ENCODE data around the gene HS3ST4. TPM values are rescaled to one million over a fixed set of nuclear protein-coding genes. Genes with fewer than 3 reads are reported as not detected.

The HS3ST4 gene
- total RNA-seq, 4 donors from 2014 or later: 0.11 TPM; not detected in 3

DNA sequence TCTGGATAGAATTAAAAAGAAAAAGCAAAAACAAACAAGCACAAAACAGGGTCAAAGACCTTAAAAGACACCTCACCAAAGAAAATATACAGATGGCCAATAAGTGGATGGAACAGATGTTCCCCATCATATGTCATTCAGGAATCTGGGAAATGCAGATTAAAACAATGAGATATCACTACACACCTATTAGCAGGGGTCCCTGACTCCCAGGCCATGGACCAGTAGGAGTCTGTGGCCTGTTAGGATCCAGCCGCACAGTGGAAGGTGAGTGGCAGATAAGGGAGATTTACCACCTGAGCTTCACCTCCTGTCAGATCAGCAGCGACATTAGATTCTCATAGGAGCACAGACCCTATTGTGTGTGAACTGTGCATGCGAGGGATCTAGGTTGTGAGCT, 167.9 kb downstream of the HS3ST4 start:
- 68 to 86% methylated on average over 3 of the region's 3 CpGs for WGBS, 2 donors
- intact Hi-C loops (cut with DNase I): no loop called here
- Histone ChIP-seq H3K4me3 (replicated peaks in 1 of 3) (no peak overlapping the region), H3K4me1 (no peaks in the 10 kb centered on the region), H3K36me3 (no peaks in the 10 kb centered on the region), H3K27ac (no peak overlapping the region), H3K27me3 (no peaks in the 10 kb centered on the region), H3K9me3 (no peaks in the 10 kb centered on the region)
- TF ChIP-seq, protein P1, sequence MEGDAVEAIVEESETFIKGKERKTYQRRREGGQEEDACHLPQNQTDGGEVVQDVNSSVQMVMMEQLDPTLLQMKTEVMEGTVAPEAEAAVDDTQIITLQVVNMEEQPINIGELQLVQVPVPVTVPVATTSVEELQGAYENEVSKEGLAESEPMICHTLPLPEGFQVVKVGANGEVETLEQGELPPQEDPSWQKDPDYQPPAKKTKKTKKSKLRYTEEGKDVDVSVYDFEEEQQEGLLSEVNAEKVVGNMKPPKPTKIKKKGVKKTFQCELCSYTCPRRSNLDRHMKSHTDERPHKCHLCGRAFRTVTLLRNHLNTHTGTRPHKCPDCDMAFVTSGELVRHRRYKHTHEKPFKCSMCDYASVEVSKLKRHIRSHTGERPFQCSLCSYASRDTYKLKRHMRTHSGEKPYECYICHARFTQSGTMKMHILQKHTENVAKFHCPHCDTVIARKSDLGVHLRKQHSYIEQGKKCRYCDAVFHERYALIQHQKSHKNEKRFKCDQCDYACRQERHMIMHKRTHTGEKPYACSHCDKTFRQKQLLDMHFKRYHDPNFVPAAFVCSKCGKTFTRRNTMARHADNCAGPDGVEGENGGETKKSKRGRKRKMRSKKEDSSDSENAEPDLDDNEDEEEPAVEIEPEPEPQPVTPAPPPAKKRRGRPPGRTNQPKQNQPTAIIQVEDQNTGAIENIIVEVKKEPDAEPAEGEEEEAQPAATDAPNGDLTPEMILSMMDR (IDR thresholded peaks at IDR 0.05): no peak
- TF ChIP-seq POLR2A (IDR thresholded peaks at IDR 0.05): no peak
- no peak for DNase-seq

DNA sequence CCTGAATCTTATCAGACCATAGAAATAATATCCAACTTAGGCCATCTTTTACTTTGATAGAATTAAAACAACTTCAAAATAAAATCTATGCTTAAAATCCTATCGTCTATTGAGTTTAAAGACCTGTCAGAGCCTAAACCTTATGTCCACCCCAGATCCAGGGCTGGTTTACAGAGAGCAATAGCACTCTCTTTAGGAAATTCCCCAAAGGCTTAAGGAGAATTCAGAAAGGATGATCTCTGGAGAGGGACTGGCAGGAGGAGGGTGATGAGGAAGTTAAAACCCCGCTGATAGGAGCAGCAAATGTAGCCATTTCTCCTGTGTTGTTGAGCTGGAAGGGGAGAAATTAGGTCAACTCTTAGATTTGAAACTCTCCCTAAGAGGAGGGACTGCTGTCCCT, 175.3 kb downstream of the HS3ST4 start:
- intact Hi-C loops (cut with DNase I): no loop called here
- Histone ChIP-seq H3K4me3 (replicated peaks in 1 of 3) (no peak overlapping the region), H3K9me3 (no peaks in the 10 kb centered on the region), H3K27ac (no peak overlapping the region), H3K4me1 (no peaks in the 10 kb centered on the region), H3K27me3 (no peaks in the 10 kb centered on the region), H3K36me3 (no peaks in the 10 kb centered on the region)
- no peak for DNase-seq
- WGBS, 2 donors: 43 to 56% methylated on average over 2 of the region's 2 CpGs
- TF ChIP-seq, protein P1 (IDR thresholded peaks at IDR 0.05): no peak
- no peak for TF ChIP-seq POLR2A (IDR thresholded peaks at IDR 0.05)

DNA sequence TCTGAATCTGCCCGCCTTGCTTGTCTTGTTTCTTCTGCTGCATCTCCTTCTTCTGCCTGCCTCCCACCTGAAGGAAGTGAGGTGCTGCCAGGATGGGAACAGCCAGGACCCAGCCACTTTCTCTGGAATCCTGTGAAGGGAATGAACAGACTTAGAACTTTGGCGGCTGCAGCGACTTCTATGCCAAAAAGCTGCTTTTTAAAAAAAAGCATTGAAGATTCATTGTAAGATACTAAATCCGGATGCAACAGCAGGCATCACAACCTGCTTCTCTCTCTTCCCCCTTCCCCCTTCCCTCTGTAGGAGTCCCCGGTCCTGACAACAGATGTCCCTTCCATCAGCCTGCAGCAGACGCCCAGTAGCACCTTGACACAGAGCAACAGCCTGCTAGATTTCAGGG, 176.3 kb downstream of the HS3ST4 start:
- no peak for DNase-seq
- Histone ChIP-seq H3K27ac (no peak overlapping the region), H3K27me3 (no peaks in the 10 kb centered on the region), H3K4me3 (replicated peaks in 1 of 3) (no peak overlapping the region), H3K9me3 (no peaks in the 10 kb centered on the region), H3K4me1 (no peaks in the 10 kb centered on the region), H3K36me3 (no peaks in the 10 kb centered on the region)
- TF ChIP-seq, protein P1 (IDR thresholded peaks at IDR 0.05): no peak
- no peak for TF ChIP-seq POLR2A (IDR thresholded peaks at IDR 0.05)
- 33 to 49% methylated on average over 6 of the region's 6 CpGs for WGBS, 2 donors
- intact Hi-C loops (cut with DNase I): no loop called here

DNA sequence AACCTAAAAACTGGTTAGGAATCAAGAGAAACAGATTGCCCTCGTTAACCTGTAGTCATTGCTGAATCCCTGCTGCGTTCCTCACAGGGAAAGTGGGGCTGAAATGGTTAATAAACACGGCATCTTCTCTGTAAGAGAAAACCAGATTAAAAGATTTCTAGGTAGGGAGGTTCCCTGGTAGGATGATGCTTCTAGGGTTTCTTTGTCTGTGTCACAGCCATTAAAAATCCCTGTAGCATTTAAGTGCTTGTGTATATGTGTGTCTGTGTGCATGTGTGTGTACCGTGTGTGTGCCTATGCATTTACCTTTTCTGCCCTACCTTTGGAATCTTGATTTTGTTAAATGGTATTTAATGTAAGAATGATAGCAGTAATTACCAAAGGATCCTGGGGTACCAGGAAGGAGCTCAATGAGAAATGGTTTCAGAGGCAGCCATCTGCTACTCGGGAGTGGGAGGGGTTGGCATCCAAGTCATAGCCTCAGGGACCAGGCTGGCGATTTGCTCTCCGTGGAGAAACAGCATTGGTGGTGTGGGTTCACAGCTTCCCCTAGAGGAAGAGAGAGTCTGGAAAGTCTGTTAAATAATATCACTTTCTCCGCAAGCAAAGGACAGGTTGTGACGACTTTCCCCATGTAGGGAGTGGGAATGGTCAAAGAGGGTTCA, 177.1 kb downstream of the HS3ST4 start:
- 40% methylated on average over 9 of the region's 9 CpGs for WGBS, 2 donors
- no peak for DNase-seq
- no peak overlapping the region for H3K27ac ChIP-seq
- no peaks in the 10 kb centered on the region for H3K9me3 ChIP-seq
- no peak for TF ChIP-seq POLR2A (IDR thresholded peaks at IDR 0.05)
- TF ChIP-seq, protein P1 (IDR thresholded peaks at IDR 0.05): no peak
- no peaks in the 10 kb centered on the region for H3K27me3 ChIP-seq
- intact Hi-C loops (cut with DNase I): no loop called here
- no peaks in the 10 kb centered on the region for H3K4me1 ChIP-seq
- H3K36me3 ChIP-seq: no peaks in the 10 kb centered on the region
- H3K4me3 ChIP-seq (replicated peaks in 1 of 3): no peak overlapping the region

DNA sequence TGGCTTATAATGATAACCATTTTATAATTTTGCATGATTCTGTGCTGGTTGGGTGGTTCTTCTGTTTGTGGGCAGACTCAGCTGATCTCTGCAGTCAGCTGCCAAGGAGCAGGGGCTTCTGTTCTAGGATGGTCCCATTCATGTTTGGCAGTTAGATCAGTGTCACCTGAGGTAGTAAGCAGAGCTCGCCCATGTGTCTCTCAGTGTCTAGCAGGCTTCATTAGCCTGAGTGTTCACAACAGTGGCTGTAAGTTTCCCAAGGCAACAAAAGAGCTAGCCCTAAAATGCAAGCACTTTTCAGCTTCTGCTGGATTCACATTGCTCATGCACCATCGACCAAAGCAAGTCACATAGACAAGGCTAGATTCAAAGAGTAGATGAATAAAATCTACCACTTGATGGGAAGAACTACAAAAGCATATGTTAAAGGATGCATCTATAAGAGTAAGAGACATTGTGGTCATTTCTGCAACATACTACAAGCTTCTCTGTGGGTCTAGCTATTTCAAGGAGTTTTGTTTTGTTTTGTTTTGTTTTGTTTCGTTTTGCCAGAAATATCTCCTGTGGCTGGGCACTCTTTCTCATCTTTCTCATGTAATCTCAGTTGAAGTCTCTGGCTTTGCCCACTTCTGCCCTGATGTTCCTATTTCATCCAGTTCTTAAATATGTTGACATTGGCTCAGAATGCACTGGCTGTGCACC, 180.8 kb downstream of the HS3ST4 start:
- H3K27me3 ChIP-seq: no peaks in the 10 kb centered on the region
- H3K4me3 ChIP-seq (replicated peaks in 1 of 3): no peak overlapping the region
- WGBS, 2 donors: 59 to 60% methylated on average over 3 of the region's 3 CpGs
- no peaks in the 10 kb centered on the region for H3K36me3 ChIP-seq
- TF ChIP-seq POLR2A (IDR thresholded peaks at IDR 0.05): no peak
- TF ChIP-seq, protein P1 (IDR thresholded peaks at IDR 0.05): no peak
- intact Hi-C loops (cut with DNase I): no loop called here
- H3K4me1 ChIP-seq: no peaks in the 10 kb centered on the region
- DNase-seq: no peak
- no peak overlapping the region for H3K27ac ChIP-seq
- H3K9me3 ChIP-seq: no peaks in the 10 kb centered on the region

Data from thyroid gland (tissue), 4 donors.